ENCODE measurements around the gene ARRDC3.

DNA sequence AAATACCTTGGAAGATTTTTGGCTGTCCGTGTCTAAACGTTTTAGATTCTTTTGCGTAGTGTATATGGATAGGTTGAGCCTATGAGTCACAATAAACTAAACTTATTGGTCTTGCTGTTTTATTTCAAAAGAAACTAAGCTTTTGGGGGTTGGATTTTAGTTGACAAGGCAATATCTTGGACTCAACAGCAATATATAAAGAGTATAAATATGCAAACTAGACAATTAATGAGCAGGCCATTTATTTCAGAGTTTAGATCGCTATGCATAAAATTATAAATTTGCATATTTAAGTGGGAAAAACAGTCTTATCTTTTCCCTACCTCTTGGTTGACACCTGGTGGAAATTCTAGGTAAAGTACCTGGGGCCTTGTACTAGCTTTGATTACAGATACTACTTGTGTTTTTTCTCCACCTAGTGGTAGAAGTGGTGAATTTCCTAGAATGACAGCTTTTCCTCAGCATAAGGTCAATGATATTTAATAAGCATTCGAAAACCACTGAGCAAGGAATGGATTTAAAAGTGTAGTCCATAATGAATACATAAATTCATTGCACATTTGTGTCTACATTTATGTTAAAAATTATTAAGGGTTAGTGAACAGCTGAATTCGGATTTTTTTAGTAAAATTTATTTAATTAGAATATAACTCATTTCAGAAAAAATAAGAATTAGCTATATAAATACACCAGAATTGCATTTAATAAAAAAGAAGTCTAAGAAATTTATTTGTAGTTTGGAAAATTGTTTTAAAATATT is 1.7 kb upstream of the ARRDC3 start:
- TF ChIP-seq, protein P1, sequence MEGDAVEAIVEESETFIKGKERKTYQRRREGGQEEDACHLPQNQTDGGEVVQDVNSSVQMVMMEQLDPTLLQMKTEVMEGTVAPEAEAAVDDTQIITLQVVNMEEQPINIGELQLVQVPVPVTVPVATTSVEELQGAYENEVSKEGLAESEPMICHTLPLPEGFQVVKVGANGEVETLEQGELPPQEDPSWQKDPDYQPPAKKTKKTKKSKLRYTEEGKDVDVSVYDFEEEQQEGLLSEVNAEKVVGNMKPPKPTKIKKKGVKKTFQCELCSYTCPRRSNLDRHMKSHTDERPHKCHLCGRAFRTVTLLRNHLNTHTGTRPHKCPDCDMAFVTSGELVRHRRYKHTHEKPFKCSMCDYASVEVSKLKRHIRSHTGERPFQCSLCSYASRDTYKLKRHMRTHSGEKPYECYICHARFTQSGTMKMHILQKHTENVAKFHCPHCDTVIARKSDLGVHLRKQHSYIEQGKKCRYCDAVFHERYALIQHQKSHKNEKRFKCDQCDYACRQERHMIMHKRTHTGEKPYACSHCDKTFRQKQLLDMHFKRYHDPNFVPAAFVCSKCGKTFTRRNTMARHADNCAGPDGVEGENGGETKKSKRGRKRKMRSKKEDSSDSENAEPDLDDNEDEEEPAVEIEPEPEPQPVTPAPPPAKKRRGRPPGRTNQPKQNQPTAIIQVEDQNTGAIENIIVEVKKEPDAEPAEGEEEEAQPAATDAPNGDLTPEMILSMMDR (IDR thresholded peaks at IDR 0.05) = peak; percentile 91 to 100 (median 100)
- TF ChIP-seq POLR2A (IDR thresholded peaks at IDR 0.05) = no peak
